ENCODE results near the gene TANC1. TPM values are rescaled to one million over a fixed set of nuclear protein-coding genes. Genes with fewer than 3 reads are reported as not detected.

The TANC1 gene
- total and polyA plus RNA-seq, 2 experiments from 2014 or later: 2.8 to 9.5 TPM

- TF ChIP-seq NANOG (IDR thresholded peaks at IDR 0.05; ENCODE audit: borderline replicate concordance): no peak
- no peak for TF ChIP-seq REST (IDR thresholded peaks at IDR 0.05; ENCODE audit: unreplicated experiment)
- ATAC-seq (no peak), DNase-seq (ENCODE audit: low spot score) (no peak)
- no peak overlapping the region for H3K4me3 ChIP-seq
- H3K4me3 Mint-ChIP-seq: no peak overlapping the region
- H3K27ac Mint-ChIP-seq: no peak overlapping the region
- H3K27ac ChIP-seq (ENCODE audit: low read depth): no peak overlapping the region
- H3K36me3 ChIP-seq (ENCODE audit: insufficient read depth): no peaks in the 10 kb centered on the region
- H3K4me1 ChIP-seq (ENCODE audit: insufficient read depth): no peaks in the 10 kb centered on the region
- H3K36me3 Mint-ChIP-seq (ENCODE audit: low read depth): peaks cover 2% of the 10 kb centered on the region; the same call in 1 of the 3 replicates
- H4K20me1 ChIP-seq (replicated peaks; ENCODE audit: insufficient read depth): no peaks in the 10 kb centered on the region
- no peak overlapping the region for H3K4me2 ChIP-seq
- no peak overlapping the region for H2AFZ ChIP-seq
- no peaks in the 10 kb centered on the region for H3K9me2 ChIP-seq (ENCODE audit: insufficient read depth)
- no peaks in the 10 kb centered on the region for H3F3A ChIP-seq (replicated peaks; ENCODE audit: low read depth)
- H3K27me3 ChIP-seq (ENCODE audit: insufficient read depth): no peaks in the 10 kb centered on the region
- H3K9me3 Mint-ChIP-seq: no peaks in the 10 kb centered on the region
- H3K79me2 ChIP-seq (replicated peaks; ENCODE audit: insufficient read depth): no peaks in the 10 kb centered on the region
- H3K27me3 Mint-ChIP-seq (ENCODE audit: insufficient read depth, low read depth, poor library complexity): peaks cover 2% of the 10 kb centered on the region
- H3K4me1 Mint-ChIP-seq: no peaks in the 10 kb centered on the region
Observed at GRCh38 chr2:159175927-159176326, 207.5 kb downstream of the TANC1 start.

DNA sequence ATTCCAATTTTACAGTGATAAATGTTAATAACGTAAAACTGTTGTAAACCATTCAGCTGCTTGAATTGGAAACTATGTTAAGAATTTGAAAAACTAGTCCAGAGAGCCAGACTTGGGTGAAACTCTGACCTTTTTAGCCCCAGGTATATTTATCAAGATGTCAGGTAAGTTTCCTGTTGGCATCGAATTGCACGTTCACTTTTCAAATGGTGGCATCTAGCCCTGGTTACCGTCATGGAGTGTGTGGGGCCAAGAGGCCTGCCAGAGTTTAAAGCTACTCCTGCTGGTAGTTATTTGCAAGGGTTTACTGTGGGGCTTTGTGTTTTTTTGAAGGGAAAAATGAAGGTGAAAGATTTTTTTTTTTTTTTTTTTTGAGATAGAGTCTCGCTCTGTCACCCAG, 208.1 kb downstream of the TANC1 start:
- H3K4me1 Mint-ChIP-seq: no peaks in the 10 kb centered on the region
- H4K20me1 ChIP-seq (replicated peaks; ENCODE audit: insufficient read depth): no peaks in the 10 kb centered on the region
- H3K27me3 ChIP-seq (ENCODE audit: insufficient read depth): no peaks in the 10 kb centered on the region
- no peak overlapping the region for H2AFZ ChIP-seq
- no peaks in the 10 kb centered on the region for H3K36me3 ChIP-seq (ENCODE audit: insufficient read depth)
- ATAC-seq: no peak
- peaks cover 2% of the 10 kb centered on the region for H3K27me3 Mint-ChIP-seq (ENCODE audit: insufficient read depth, low read depth, poor library complexity)
- no peaks in the 10 kb centered on the region for H3K79me2 ChIP-seq (replicated peaks; ENCODE audit: insufficient read depth)
- no peak for DNase-seq (ENCODE audit: low spot score)
- no peaks in the 10 kb centered on the region for H3K4me1 ChIP-seq (ENCODE audit: insufficient read depth)
- no peak overlapping the region for H3K4me2 ChIP-seq
- TF ChIP-seq STAT1 (IDR thresholded peaks at IDR 0.05; ENCODE audit: unreplicated experiment) (no peak), POLR2AphosphoS5 (IDR thresholded peaks at IDR 0.05; ENCODE audit: low read depth) (no peak), CREB1 (CRISPR knock-in tag; IDR thresholded peaks at IDR 0.05; ENCODE audit: low read depth) (no peak), EZH2 (IDR thresholded peaks at IDR 0.05; ENCODE audit: low read depth, unreplicated experiment) (no peak)
- H3K36me3 Mint-ChIP-seq (ENCODE audit: low read depth): peaks cover 2% of the 10 kb centered on the region; the same call in 1 of the 3 replicates
- no peaks in the 10 kb centered on the region for H3K9me2 ChIP-seq (ENCODE audit: insufficient read depth)
- H3K27ac Mint-ChIP-seq: no peak overlapping the region
- H3F3A ChIP-seq (replicated peaks; ENCODE audit: low read depth): no peaks in the 10 kb centered on the region
- no peak overlapping the region for H3K27ac ChIP-seq (ENCODE audit: low read depth)
- no peaks in the 10 kb centered on the region for H3K9me3 Mint-ChIP-seq
- H3K4me3 Mint-ChIP-seq: no peak overlapping the region
- H3K4me3 ChIP-seq: no peak overlapping the region

DNA sequence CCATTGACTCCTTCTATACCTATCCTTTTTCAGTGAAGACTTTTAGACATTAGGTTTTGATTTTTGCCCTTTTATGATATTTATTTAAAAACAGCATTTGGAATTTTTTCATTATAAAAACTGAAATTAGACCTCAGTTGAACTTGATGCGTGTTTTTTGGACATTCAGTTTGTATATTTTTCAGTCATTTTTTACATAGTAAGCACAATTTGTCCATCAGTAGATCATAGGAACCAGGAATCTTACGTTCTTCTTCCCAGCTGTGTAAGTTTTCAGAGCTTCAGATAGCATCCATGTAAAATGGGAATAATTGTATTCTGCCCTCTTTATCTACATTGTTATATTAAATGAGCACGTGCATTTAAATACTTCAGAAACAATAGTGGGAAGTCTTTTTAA, 208.9 kb downstream of the TANC1 start:
- no peak overlapping the region for H3K4me2 ChIP-seq
- H3K9me2 ChIP-seq (ENCODE audit: insufficient read depth): no peaks in the 10 kb centered on the region
- no peak for DNase-seq (ENCODE audit: low spot score)
- no peak overlapping the region for H2AFZ ChIP-seq
- no peak overlapping the region for H3K27ac ChIP-seq (ENCODE audit: low read depth)
- no peaks in the 10 kb centered on the region for H3K36me3 ChIP-seq (ENCODE audit: insufficient read depth)
- no peak overlapping the region for H3K27ac Mint-ChIP-seq
- ATAC-seq: no peak
- H3K4me3 ChIP-seq: no peak overlapping the region
- peaks cover 2% of the 10 kb centered on the region for H3K27me3 Mint-ChIP-seq (ENCODE audit: insufficient read depth, low read depth, poor library complexity)
- H3K9me3 Mint-ChIP-seq: no peaks in the 10 kb centered on the region
- no peaks in the 10 kb centered on the region for H4K20me1 ChIP-seq (replicated peaks; ENCODE audit: insufficient read depth)
- H3K4me3 Mint-ChIP-seq: no peak overlapping the region
- H3K79me2 ChIP-seq (replicated peaks; ENCODE audit: insufficient read depth): no peaks in the 10 kb centered on the region
- no peaks in the 10 kb centered on the region for H3K4me1 ChIP-seq (ENCODE audit: insufficient read depth)
- no peaks in the 10 kb centered on the region for H3K36me3 Mint-ChIP-seq (ENCODE audit: low read depth)
- H3K4me1 Mint-ChIP-seq: no peaks in the 10 kb centered on the region
- H3K27me3 ChIP-seq (ENCODE audit: insufficient read depth): no peaks in the 10 kb centered on the region
- H3F3A ChIP-seq (replicated peaks; ENCODE audit: low read depth): no peaks in the 10 kb centered on the region
- TF ChIP-seq, protein P1, sequence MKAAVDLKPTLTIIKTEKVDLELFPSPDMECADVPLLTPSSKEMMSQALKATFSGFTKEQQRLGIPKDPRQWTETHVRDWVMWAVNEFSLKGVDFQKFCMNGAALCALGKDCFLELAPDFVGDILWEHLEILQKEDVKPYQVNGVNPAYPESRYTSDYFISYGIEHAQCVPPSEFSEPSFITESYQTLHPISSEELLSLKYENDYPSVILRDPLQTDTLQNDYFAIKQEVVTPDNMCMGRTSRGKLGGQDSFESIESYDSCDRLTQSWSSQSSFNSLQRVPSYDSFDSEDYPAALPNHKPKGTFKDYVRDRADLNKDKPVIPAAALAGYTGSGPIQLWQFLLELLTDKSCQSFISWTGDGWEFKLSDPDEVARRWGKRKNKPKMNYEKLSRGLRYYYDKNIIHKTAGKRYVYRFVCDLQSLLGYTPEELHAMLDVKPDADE (IDR thresholded peaks at IDR 0.05): no peak
- TF ChIP-seq EZH2 (IDR thresholded peaks at IDR 0.05; ENCODE audit: low read depth, unreplicated experiment) (no peak), EZH2phosphoT487 (IDR thresholded peaks at IDR 0.05; ENCODE audit: unreplicated experiment) (no peak), STAT1 (IDR thresholded peaks at IDR 0.05; ENCODE audit: unreplicated experiment) (no peak), ZNF114 (CRISPR knock-in tag; IDR thresholded peaks at IDR 0.05) (no peak), ZNF331 (CRISPR knock-in tag; IDR thresholded peaks at IDR 0.05; ENCODE audit: low read depth) (no peak), POLR2AphosphoS5 (IDR thresholded peaks at IDR 0.05; ENCODE audit: low read depth) (no peak), JUNB (IDR thresholded peaks at IDR 0.05; ENCODE audit: unreplicated experiment) (no peak), CREB1 (CRISPR knock-in tag; IDR thresholded peaks at IDR 0.05; ENCODE audit: low read depth) (no peak)
- TF ChIP-seq, protein P2, sequence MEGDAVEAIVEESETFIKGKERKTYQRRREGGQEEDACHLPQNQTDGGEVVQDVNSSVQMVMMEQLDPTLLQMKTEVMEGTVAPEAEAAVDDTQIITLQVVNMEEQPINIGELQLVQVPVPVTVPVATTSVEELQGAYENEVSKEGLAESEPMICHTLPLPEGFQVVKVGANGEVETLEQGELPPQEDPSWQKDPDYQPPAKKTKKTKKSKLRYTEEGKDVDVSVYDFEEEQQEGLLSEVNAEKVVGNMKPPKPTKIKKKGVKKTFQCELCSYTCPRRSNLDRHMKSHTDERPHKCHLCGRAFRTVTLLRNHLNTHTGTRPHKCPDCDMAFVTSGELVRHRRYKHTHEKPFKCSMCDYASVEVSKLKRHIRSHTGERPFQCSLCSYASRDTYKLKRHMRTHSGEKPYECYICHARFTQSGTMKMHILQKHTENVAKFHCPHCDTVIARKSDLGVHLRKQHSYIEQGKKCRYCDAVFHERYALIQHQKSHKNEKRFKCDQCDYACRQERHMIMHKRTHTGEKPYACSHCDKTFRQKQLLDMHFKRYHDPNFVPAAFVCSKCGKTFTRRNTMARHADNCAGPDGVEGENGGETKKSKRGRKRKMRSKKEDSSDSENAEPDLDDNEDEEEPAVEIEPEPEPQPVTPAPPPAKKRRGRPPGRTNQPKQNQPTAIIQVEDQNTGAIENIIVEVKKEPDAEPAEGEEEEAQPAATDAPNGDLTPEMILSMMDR (conservative IDR thresholded peaks at IDR 0.05; ENCODE audit: low read depth in 2 of 2): no peak
